Midbrain (tissue), 1 donor: ENCODE data around the gene TTLL8.
"Not testable (repeated sequence)": the region's sequence is repeated elsewhere in the genome, so short reads cannot be mapped to it uniquely, and the experiment has no call there.

Experiments used
- DNase-seq: peaks from one replicate; lab custom pipeline; 2025; lab: John Stamatoyannopoulos, UW

TTLL8 gene

DNA sequence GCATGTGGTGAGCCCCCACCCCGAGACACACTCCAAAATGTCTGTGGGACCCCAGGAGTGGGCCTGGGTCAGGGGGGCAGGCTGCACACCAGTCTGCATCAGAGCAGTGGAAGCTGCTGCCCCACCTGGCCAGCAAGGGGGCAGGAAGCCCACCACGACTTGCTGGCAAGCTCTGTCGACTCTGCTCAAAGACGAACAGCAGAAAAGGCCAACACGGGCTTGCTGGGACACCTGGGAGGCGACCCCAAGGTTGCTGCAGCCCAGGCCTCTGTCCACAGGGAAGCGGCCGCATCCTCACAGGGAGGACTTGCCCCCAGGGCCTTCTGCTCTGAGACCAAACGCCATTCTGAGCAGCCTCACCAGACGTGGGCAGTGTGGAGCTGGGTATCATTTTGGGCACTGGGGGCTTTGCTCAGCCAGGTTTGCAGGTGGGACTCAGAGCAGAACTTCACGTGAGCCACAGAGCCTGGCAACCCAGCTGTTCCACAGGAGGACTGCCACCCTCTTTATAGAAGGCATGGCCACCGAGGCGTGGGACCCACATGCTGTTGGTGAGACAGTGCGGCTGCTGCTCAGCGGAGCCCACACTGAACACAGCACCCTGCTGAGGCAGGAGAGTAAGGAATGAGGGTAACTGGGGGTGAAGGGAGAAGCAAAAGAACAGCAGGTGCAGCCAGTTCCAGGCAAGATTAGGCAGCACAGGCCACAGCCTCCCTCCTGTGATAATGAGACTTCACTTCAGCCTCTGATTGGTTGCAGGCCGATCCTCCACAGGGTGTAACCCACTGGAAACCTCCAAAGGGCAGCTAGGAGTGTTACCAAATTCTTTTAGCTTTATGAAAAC is 56.5 kb downstream of the TTLL8 start:
- no peak for DNase-seq

DNA sequence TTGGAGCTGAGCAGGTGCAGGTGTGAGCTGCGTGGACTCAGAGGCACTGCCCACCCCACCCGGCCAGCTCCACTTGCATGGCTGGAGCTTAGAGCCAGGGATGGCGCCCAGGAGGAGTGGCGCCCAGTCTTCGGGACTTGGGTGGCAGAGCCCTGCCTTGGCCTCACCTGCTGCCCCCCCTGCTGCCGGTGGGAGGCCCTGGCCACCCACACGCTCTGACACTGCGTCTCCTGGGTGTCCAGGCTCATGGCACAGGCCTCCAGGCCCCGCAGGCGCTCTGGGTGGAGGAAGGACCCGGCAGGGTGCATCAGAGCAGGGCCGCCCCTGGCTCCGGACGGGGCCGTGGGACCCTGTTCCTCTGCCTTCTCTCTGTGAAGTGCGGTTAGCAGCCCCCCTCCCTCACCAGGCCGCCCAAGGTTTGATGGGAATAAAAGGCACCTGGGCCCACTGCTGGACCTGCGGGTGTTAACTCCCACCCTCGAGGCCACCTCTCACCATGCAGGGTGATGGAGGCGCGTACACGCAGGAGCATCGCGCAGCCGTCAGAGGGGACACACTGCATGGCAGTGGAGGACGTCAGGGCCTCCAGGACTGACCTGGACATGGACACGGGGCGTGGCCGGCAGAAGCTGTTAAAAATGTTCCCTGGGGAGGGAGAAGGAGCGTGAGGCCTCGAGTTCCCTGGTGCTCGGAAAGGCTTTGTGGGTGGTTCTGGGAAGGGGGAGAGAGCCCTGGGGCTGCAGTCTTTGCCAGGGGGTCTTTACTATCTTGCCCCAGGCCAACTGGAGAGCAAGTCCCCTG is 57.3 kb downstream of the TTLL8 start:
- DNase-seq: no peak

DNA sequence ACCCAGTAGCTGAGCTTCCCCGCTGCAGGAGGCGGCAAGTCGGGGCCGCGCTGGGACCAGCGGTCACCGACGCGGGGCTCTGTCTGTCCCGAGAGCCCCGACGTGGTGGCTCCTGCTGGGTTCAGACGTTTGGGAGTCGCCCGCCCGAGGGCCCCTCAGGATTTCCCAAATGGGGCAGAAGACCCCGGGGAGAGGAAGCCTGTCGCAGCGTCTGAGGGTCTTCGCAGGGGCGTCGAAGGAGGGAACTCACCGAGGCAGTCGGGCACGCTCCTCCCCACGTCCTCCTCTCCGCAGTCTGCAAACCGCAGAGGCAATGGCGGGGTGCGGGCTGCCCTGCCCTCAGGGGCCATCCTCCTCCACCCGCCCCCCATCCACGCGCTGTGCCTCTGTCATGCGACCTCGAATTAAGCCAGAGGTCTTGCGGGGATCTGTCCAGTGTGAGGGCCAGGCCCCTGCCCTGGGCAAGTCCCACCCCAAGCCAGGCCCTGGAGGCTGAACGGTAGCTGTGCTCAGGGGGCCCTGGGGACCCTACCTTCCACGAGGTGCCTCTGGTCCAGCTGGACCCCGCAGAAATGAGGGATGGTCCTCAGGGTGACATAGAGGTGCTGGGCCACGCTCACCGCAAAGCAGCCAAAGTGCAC is 58.0 kb downstream of the TTLL8 start:
- DNase-seq: no peak

DNA sequence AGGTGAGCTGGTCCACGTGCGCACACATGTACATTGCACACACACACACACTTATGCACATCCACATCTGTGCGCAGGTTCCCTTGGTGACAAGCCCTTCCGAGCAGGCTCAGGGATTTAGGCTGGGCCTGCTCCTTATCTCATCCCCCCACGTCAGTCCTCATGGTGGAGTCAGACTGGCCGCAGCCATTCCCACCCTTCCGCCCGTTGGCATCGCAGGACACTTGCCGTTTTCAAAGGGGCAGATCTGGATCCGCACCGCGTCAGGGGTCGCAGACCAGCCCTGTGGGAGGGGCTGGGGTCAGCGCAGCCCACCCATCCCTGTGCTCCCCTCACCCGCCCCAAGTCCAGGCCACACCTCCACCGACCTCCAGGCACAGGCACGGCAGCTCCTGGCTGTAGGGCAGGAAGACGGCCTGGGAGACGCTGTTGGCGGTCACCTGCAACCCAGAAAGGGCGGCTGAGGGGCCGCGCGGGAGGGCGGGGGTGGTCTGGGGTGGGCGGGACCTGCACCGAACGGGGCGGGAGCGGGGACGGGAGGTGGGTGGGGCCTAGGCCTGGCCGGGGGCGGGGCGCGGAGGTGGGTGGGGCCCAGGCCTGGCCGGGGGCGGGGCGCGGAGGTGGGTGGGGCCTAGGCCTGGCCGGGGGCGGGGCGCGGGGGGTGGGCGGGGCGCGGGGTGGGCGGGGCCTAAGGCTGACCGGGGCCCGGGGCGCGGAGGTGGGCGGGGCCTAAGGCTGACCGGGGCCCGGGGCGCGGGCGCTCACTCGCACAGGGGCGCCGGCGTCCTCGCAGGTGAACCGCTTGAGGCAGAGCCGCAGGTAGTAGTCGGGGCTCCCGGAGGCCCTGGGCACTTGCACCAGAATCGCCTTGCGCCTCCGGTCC is 58.8 kb downstream of the TTLL8 start:
- no peak for DNase-seq

DNA sequence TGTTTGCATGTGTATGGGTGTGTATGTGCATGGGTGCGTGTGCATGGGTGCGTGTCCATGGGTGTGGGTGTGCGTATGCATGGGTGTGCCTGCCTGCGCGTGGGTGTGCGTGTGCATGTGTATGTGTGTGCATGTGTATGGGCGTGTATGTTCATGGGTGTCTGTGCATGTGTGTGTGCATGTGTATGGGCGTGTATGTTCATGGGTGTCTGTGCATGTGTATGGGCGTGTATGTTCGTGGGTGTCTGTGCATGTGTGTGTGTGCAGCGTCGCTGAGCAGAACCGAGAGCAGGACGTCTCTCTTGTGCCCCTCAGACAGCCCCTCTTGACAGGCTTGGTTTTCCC is 59.4 kb downstream of the TTLL8 start:
- DNase-seq: no peak

DNA sequence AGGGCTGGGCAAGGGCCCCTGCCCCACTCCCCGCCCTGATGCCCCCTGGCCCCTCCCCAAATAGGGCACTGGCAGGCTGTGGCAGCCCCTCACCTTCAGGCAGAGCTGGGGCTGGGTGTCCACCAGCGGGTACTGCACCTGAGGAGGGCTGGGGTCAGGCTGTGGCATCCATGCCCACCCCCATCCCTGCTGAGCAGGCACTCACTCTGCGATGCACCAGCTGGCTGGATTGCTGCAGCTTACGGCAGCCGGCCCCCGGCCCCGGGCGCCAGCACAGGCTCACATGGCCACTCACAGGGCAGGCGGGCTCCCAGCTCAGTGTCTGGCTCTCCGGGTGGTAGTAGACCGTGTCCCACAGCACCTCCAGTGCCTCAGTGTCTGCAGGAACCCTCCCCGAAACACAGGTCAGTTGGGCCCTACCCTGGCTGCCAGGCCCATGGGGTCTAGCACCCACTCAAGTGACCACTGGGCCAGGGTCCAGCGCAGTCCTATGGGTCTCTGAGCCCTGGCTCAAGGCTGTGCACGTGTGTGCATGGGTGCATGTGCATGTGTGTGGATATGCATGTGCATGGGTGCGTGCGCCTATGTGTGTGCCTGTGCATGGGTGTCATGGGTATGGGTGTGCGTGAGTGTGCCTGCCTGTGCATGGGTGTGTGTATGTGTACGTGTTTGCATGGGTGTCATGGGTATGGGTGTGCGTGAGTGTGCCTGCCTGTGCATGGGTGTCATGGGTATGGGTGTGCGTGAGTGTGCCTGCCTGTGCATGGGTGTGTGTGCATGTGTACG is 60.0 kb downstream of the TTLL8 start:
- DNase-seq: no peak

DNA sequence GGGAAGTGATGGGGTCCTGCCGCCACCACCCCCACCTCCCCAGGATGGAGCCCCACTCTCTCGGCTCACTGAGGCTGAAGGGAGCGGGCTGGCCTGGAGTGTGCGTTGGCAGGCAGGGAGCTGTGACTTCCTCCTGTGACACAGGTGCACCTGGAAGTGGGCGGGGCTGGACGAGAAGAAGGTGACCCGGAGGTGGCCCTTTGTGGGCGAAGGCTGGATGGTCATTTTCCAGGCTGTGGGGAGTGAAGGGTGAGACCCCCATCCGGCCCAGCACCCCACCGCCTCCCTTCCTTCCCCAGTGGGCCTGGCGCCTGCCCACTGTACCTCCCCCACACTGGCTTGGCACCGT is 60.9 kb downstream of the TTLL8 start:
- DNase-seq: no peak

DNA sequence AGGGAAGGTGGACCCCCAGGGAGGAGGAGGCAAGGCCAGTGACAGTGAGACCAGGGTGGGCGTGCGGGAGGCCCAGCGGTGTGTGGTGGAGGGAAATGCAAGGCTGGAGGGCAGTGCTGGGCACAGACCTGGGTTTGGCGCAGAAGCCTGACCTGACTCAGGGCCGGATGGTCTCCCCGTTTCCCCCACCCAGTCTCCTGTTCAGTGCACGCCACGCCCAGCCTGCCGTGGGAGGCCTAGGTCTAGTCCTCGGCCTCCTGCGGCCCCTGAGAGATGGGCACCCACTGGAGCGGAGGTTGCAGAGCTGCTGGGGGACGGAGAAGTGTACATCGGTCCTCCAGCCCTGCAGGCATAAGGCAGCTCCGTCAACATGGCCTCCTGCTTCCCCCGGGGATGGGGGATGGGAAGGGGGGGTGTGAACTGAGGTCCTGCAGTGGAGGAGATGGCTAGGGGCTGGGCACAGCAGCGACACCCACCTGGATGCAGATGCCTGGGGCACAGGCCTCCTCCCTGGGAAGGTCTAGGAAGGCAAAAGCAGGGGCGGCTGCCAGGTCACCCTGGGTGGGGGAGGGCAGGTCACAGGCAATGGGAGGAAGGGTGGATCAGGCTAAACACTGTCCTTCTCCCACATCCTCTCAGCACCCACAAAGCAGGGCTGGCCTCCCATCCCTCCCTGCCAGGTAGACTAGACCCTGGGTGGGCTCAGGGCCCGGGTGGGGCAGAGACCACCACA is 61.4 kb downstream of the TTLL8 start:
- DNase-seq: no peak

DNA sequence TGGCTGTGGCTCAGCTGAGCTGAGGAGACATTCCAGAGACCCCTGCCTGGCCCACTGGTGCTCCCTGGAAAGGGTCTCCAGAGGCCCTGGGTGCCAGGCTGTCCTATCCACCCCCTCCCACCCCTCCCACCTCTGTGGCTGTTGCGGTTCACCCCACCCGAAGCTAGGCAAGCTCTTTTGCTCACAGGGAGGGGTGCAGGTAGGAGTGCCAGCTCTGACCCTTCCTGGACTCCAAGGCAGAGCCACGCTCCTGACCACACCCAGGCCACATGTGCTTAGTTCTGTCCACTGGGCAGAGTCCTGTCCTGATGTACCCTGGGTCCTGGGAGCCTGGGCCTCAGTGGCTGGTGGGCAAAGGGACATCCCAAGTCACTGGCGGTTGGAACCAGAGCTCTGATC is 62.0 kb downstream of the TTLL8 start:
- DNase-seq: no peak

DNA sequence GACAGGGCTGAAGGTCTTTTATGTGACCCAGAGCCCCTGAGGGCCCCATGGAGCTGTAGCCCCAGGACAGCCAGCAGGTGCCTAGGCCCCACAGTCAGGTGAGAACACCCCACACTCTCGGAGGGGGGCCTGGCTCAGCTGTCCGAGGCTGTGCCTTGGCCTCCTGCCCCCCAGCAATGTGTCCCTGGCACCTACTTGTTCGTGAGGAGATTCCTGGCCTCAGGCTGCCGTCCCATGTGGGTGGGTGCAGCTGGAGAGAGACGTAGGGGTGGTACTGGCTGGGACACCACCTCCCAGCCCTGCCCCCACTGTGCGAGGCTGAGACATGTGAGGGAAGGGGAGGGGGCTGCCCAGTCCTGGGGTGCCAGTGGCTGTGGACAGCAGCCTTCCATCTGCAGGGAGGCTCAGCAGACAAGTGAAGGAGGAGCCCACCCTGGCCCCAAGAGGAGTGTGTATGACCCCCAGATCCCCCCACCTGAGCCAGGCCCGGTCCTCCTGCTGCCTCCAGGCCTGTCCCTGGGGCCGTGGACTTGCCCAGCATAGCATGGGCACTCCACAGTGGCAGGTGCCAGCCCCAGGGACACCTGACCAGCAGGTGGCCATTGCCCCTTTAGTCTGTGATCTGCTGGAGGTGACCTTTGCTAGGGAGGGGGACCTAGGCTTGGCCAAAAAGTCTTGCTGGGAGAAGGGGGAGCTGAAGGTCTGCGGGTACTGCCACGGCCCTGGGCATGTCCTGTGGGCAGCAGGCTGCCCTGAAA is 62.6 kb downstream of the TTLL8 start:
- no peak for DNase-seq

DNA sequence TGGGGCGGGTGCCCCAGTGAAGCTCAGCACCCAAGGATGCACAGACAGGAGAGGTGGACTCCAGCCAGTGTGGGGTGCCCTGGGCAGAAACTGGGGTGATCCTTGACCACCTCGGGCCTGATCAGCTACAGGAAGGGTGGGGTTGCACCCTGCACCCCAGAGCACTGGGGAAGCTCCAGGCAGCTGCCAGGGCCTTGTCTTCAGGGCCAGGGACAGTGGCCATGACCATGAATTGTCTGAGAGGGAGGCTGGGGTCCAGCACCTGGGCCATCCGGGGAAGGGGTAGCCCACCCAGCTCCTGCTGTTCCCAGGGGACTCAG is 63.1 kb downstream of the TTLL8 start:
- no peak for DNase-seq

DNA sequence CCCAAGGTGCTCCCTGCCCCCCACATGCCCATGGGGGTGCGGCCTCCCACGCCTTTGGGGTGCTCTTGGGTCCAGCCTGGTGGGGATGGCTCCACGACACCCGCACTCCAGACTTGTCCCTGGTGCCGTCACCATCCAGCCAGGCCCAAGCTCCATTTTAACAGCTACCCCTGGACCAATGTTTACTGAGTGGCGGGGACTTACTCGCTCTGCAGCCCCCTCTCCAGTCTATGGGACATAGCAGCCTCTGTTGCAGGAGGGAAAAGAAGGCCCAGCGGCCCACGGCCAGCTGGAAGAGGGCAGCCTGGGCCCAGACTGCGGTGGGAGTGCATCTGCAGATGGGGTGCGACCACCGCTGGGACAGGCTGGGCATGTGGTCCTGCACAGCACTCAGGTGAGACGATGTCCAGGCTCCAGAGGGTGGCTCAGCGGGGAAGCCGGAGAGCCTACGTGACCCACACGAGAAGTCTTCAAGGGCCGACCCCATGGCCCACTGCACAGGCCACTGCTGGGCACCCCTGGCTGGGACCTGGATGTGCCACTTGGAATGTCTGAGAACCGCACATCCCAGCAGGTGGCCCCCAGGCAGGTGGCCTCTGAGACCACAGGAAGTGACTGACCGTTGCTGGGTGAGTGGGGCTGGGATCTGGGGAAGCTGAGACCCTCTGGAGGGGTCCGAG is 63.6 kb downstream of the TTLL8 start:
- no peak for DNase-seq

DNA sequence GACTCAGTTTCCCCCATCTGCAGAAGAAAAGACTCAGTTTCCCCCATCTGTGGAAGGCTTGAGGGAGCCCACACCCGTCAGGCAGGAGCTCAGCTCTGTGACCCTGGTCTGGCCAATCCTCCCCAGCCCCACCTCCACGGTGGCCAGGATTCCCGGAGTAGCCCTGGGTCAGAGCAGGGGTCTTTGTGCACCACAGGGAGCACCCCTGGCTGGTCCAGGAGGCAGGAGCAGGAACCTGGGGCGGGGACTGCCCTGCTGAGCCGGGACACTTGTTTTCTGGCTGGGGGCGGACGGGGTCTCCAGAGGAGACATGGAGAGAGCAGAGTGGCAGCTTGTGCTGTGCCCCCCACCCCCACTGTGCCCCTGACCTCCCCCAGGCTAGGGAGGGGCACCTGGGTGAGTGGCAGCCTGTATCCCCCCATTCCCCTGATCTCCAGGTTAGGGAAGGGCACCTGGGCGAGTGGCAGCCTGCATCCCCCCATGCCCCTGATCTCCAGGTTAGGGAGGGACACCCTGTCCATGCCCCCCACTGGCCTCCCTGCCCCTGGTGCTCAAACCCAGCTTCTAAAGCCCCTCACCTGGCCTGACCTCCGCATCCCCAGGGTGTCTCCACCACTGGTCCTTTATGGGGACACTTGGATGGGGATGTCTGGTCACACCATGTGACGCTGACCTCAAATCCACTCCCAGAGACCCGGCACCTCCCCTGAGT is 64.3 kb downstream of the TTLL8 start:
- DNase-seq: no peak

DNA sequence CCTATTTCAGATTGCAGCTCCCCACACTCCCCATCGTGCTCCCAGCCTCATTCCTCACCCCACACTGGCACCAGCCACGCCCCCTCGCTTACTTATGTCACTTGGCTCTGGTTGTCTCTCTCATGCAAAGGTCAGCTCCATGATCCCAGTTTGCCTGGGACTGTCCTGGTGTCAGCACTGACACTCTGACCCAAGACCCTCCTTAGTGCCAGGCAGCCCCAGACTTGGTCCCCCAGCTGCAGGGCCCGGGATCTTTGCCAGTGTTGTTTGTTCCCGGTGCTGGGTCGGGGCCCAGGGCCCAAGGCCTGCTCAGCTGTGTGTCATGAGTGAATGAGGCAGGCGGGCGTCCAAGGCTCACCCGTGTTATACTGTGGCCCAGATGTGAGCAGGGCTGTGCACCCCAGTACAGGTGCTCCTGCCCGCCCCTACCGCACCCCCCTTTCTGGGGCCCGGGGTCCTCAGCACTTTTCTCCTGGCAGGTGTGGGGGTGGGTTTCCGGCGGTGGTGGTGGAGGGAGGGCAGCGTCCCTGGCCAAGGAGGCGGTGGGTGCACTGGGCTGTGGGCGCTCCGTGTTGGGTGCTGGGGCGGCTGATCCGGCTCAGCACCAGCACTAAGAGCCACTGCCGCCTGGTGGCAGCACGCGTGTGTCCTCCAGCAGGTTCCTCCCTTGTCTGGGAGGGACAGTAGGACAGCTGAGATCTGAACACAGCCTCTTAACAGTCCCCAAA is 65.0 kb downstream of the TTLL8 start:
- peak; percentile 90 for DNase-seq

DNA sequence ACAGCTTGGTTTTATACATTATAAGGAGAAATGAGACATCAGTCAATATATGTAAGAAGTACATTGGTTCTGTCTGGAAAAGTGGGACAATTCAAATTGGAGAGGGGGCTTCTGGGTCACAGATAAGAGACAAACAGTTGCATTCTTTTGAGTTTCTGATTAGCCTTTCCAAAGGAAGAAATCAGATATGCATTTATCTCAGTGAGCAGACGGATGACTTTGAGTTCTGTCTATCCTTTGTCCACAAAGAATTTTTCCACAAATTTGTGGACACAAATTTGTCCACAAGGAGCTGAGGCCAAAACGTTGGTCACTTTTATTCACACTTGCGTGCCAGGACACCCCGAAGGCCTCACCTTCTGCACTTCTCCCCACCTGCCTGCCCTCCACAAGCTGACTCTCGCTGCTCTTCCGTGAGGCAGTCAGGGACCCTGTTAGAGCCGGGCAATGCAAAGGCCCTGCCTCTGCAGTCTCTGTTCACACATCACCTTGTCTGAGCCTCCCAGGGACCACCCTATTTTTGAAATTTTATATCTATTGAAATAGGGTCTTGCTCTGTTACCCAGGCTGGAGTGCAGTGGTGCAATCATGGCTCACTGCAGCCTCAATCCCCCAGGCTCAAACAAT is 66.1 kb downstream of the TTLL8 start:
- no peak for DNase-seq

DNA sequence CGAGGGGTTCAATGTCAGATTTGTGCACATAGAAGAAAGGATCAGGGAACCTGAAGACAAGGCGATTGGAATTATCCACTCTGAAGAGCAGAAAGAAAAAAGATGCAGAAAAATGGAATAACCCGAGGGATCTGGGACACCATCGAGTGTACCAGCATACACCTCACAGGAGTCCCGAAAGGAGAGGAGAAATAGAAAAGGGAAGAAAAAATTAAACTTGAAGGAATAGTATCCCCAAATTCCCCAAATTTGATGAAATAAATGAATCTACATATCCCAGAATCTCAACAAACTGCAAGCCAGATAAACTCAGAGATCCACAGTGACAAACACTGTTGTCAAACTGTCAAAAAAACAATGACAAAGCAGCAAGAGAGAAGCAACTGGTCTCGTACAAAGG is 66.9 kb downstream of the TTLL8 start:
- DNase-seq: no peak

DNA sequence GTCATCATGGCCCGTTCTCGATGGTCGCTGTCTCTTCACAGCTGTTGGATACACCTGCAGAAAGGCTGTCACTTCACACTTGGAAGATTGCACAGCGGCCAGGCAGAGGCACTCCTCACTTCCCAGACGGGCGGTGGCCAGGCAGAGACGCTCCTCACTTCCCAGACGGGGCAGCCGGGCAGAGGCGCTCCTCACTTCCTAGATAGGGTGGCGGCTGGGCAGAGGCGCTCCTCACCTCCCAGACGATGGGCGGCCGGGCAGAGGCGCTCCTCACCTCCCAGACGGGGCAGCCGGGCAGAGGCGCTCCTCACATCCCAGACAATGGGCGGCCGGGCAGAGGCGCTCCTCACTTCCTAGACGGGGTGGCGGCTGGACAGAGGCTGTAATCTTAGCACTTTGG is 68.3 kb downstream of the TTLL8 start:
- not testable (repeated sequence) for DNase-seq

DNA sequence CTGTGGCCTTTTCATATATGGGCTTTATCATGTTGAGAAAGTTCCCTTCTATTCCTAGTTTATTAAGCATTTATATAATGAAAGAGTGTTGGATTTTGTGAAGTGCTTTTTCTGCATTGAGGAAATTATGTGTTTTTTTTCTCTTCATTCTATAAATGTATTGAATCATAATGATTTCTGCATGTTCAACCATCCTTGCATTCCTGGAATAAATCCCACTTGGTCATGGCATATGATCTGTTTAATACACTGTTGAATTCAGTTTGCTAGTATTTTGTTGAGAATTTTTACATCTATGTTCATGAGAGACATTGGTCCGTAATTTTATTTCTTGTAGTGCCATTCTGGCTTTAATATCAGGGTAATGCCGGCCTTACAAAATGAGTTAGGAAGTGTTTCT is 71.8 kb downstream of the TTLL8 start:
- DNase-seq: no peak
